Measurements from ENCODE around the gene PRDM16.

The PRDM16 gene

DNA sequence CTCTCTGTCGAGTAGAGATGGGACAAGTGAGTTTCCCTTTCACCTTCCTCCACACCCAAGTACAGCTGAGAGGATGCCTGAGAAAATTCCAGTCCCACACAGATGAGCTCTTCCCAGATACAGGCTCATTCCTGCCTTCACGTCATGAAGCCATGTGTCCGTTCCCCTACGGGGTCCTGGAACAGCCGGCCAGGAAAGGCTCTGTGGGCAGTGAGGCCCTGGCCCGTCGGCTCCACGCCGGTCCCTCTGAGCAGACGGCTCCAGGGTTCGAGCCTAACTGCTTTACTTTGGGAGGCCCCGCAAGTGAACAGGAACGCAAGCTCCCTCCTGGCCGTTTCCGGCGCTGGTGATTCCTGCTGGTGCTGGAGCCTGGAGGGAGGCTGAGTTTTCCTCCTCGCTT, 328.3 kb downstream of the PRDM16 start:
- Histone ChIP-seq H3K79me2 (ENCODE audit: insufficient read depth, low read length) (no peaks in the 10 kb centered on the region), H4K20me1 (ENCODE audit: insufficient read depth, low read length) (no peaks in the 10 kb centered on the region), H3K4me3 (ENCODE audit: low read depth in 1 of 2, low read length in 2 of 2) (no peak overlapping the region), H3K4me1 (ENCODE audit: insufficient read depth, low read length) (no peaks in the 10 kb centered on the region), H3K27ac (ENCODE audit: low read length) (no peak overlapping the region), H3K36me3 (ENCODE audit: insufficient read depth, low read length) (no peaks in the 10 kb centered on the region), H3K9me3 (ENCODE audit: insufficient read depth, low read length, severe bottlenecking) (no peaks in the 10 kb centered on the region), H2AFZ (ENCODE audit: low read depth, low read length) (no peak overlapping the region), H3K27me3 (ENCODE audit: insufficient read depth, low read length, poor library complexity) (peaks cover 4% of the 10 kb centered on the region), H3K4me2 (ENCODE audit: insufficient read depth, low read length) (no peak overlapping the region), H3K9ac (ENCODE audit: low read depth, low read length) (no peak overlapping the region)
- ATAC-seq (ENCODE audit: insufficient read depth, low read depth) (no peak), DNase-seq (no peak)
- TF ChIP-seq, protein P1, sequence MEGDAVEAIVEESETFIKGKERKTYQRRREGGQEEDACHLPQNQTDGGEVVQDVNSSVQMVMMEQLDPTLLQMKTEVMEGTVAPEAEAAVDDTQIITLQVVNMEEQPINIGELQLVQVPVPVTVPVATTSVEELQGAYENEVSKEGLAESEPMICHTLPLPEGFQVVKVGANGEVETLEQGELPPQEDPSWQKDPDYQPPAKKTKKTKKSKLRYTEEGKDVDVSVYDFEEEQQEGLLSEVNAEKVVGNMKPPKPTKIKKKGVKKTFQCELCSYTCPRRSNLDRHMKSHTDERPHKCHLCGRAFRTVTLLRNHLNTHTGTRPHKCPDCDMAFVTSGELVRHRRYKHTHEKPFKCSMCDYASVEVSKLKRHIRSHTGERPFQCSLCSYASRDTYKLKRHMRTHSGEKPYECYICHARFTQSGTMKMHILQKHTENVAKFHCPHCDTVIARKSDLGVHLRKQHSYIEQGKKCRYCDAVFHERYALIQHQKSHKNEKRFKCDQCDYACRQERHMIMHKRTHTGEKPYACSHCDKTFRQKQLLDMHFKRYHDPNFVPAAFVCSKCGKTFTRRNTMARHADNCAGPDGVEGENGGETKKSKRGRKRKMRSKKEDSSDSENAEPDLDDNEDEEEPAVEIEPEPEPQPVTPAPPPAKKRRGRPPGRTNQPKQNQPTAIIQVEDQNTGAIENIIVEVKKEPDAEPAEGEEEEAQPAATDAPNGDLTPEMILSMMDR (IDR thresholded peaks at IDR 0.05; ENCODE audit: borderline replicate concordance, extremely low read depth, low read length, poor library complexity, severe bottlenecking), result no peak
- TF ChIP-seq EZH2 (IDR thresholded peaks at IDR 0.05; ENCODE audit: borderline replicate concordance, low read depth, low read length, severe bottlenecking), result no peak

DNA sequence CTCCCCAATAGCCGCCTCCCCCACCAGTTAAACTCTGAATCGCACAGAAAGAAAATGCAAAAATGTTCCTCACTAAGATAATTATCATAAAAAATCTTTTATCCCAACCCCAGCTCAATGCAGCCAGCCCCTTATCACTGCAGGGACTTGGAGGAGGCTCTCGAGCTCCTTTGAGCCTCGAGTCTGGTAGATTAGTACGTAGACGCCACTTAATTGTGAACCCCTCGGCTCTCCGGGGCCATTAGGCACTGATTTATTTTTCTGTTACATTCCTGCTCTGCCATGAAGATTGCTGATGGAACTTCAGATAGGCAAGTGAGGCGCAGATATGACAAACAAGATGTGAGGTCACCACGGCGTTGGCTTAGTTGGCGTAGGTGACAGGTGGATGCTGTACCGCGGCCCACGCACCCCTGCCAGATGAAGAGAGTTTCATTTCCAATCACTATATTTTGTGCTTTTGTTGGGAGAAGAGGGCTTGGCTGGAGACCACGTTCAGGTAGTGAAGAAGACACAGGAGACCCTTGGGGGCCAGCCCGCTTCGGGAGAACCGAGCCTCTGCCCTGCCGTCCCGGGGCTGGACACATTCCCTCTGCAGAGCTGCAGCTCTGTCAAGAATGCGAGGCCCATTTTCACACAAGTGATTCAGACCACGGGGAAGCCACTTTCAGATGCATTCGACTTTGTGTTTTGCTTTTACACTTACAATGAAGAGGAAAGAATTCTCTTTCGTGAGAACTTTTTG, 329.6 kb downstream of the PRDM16 start:
- Histone ChIP-seq H2AFZ (ENCODE audit: low read depth, low read length) (no peak overlapping the region), H3K36me3 (ENCODE audit: insufficient read depth, low read length) (no peaks in the 10 kb centered on the region), H3K27ac (ENCODE audit: low read length) (no peak overlapping the region), H3K4me2 (ENCODE audit: insufficient read depth, low read length) (no peak overlapping the region), H3K4me3 (ENCODE audit: low read depth in 1 of 2, low read length in 2 of 2) (no peak overlapping the region), H3K9ac (ENCODE audit: low read depth, low read length) (no peak overlapping the region), H3K9me3 (ENCODE audit: insufficient read depth, low read length, severe bottlenecking) (no peaks in the 10 kb centered on the region), H3K4me1 (ENCODE audit: insufficient read depth, low read length) (no peaks in the 10 kb centered on the region), H3K27me3 (ENCODE audit: insufficient read depth, low read length, poor library complexity) (peaks cover 4% of the 10 kb centered on the region), H3K79me2 (ENCODE audit: insufficient read depth, low read length) (no peaks in the 10 kb centered on the region), H4K20me1 (ENCODE audit: insufficient read depth, low read length) (no peaks in the 10 kb centered on the region)
- ATAC-seq (ENCODE audit: insufficient read depth, low read depth), result no peak
- no peak for DNase-seq
- TF ChIP-seq, protein P1 (IDR thresholded peaks at IDR 0.05; ENCODE audit: borderline replicate concordance, extremely low read depth, low read length, poor library complexity, severe bottlenecking), result no peak
- TF ChIP-seq EZH2 (IDR thresholded peaks at IDR 0.05; ENCODE audit: borderline replicate concordance, low read depth, low read length, severe bottlenecking), result no peak

DNA sequence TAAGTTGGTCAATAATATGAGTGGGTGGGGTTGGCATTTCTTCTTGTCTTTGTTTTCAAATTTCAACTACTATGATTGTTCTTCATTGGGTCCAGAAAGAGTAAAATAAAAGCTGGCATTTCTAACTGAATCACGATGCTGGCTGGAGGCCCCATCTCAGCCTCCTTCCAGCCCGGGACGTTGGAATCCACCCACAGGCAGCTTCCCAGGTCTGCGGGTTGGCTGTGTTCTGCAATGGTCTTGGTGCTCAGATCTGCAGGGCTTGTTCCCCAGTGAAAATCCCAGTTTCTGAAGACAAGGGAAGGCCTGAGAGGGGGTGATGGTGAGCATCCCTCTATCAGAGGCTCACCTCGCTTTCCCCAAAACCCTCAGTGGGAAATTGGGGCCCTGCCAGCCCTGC, 330.7 kb downstream of the PRDM16 start:
- no peak for ATAC-seq (ENCODE audit: insufficient read depth, low read depth)
- no peak overlapping the region for H2AFZ ChIP-seq (ENCODE audit: low read depth, low read length)
- no peaks in the 10 kb centered on the region for H4K20me1 ChIP-seq (ENCODE audit: insufficient read depth, low read length)

More for the DNA sequence above, 330.7 kb downstream of the PRDM16 start:
- TF ChIP-seq, protein P1 (IDR thresholded peaks at IDR 0.05; ENCODE audit: borderline replicate concordance, extremely low read depth, low read length, poor library complexity, severe bottlenecking), result no peak
- TF ChIP-seq EZH2 (IDR thresholded peaks at IDR 0.05; ENCODE audit: borderline replicate concordance, low read depth, low read length, severe bottlenecking), result no peak
- Histone ChIP-seq H3K4me2 (ENCODE audit: insufficient read depth, low read length) (no peak overlapping the region), H3K79me2 (ENCODE audit: insufficient read depth, low read length) (no peaks in the 10 kb centered on the region), H3K9ac (ENCODE audit: low read depth, low read length) (no peak overlapping the region), H3K4me3 (ENCODE audit: low read depth in 1 of 2, low read length in 2 of 2) (no peak overlapping the region), H3K27me3 (ENCODE audit: insufficient read depth, low read length, poor library complexity) (peaks cover 4% of the 10 kb centered on the region), H3K9me3 (ENCODE audit: insufficient read depth, low read length, severe bottlenecking) (no peaks in the 10 kb centered on the region), H3K36me3 (ENCODE audit: insufficient read depth, low read length) (no peaks in the 10 kb centered on the region), H3K27ac (ENCODE audit: low read length) (no peak overlapping the region), H3K4me1 (ENCODE audit: insufficient read depth, low read length) (no peaks in the 10 kb centered on the region)
- no peak for DNase-seq
